Measurements from ENCODE around the gene DEGS2. TPM values are rescaled to one million over a fixed set of nuclear protein-coding genes. Genes with fewer than 3 reads are reported as not detected.

The DEGS2 gene
- total RNA-seq, 1 experiment from 2014 or later = 0.11 TPM

DNA sequence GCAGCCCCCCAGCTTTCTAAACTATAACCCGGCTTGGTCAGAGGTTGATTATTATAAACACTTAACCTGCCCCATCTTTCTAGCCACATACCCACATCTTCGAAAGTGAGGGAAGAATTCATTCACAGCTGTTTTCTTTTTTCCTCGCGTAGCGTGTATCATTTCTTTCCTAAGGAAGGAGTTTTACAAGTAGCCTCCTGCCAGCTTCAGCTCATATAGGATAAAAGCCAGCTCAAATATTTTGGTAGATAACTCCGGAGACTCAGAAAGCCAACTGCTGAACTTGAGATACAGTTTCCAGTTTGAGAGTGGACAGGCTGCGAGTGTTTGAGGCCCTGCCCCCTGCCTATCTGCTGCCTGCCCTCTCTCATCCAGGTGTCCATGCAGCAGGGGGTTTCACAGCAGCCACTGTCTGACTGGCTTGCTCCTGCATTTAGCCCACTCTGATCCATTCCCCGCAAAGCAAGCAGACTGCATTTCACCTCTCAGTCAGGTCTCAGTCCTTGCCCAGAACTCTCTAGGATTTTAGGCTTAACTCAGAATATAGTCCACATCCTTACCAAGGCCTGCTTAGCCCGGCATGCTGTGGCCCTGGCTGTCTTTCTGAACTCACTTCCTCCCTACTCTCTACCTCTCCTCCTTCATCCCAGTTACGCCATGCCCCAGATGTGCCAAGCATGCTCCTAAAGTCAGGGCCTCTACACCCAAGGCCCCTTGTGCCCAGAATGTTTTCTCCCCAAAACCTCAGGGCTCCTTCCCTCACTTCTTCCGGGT lies 47.3 kb downstream of the DEGS2 start:
- no peaks in the 10 kb centered on the region for H3K36me3 ChIP-seq (ENCODE audit: low read depth)
- no peaks in the 10 kb centered on the region for H4K20me1 ChIP-seq (ENCODE audit: insufficient read depth)
- no peaks in the 10 kb centered on the region for H3K27me3 ChIP-seq (ENCODE audit: insufficient read depth, low read depth)
- POLR2A ChIA-PET (ENCODE audit: unreplicated experiment) = no interaction called here
- no peak overlapping the region for H2AFZ ChIP-seq
- no peaks in the 10 kb centered on the region for H3F3A ChIP-seq (ENCODE audit: insufficient read depth, low read depth)
- TF ChIP-seq, protein P1, sequence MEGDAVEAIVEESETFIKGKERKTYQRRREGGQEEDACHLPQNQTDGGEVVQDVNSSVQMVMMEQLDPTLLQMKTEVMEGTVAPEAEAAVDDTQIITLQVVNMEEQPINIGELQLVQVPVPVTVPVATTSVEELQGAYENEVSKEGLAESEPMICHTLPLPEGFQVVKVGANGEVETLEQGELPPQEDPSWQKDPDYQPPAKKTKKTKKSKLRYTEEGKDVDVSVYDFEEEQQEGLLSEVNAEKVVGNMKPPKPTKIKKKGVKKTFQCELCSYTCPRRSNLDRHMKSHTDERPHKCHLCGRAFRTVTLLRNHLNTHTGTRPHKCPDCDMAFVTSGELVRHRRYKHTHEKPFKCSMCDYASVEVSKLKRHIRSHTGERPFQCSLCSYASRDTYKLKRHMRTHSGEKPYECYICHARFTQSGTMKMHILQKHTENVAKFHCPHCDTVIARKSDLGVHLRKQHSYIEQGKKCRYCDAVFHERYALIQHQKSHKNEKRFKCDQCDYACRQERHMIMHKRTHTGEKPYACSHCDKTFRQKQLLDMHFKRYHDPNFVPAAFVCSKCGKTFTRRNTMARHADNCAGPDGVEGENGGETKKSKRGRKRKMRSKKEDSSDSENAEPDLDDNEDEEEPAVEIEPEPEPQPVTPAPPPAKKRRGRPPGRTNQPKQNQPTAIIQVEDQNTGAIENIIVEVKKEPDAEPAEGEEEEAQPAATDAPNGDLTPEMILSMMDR (conservative IDR thresholded peaks at IDR 0.05) = no peak
- no peak for TF ChIP-seq EZH2 (IDR thresholded peaks at IDR 0.05; ENCODE audit: low read depth)
- CTCF ChIA-PET = no interaction called here
- H3K9me3 ChIP-seq (ENCODE audit: insufficient read depth, low read depth) = no peaks in the 10 kb centered on the region
- no peak overlapping the region for H3K4me2 ChIP-seq
- no peak overlapping the region for H3K4me3 ChIP-seq
- intact Hi-C loops (cut with micrococcal nuclease; ENCODE audit: unreplicated experiment) = no loop called here
- H3K9me2 ChIP-seq (ENCODE audit: insufficient read depth) = no peaks in the 10 kb centered on the region
- H3K79me2 ChIP-seq (ENCODE audit: low read depth) = no peaks in the 10 kb centered on the region
- H3K4me1 ChIP-seq (replicated peaks; ENCODE audit: insufficient read depth) = no peaks in the 10 kb centered on the region
- H3K27ac ChIP-seq = no peak overlapping the region
- no TSS peak for BruUV-seq (replicated peaks)
- no peak for DNase-seq

DNA sequence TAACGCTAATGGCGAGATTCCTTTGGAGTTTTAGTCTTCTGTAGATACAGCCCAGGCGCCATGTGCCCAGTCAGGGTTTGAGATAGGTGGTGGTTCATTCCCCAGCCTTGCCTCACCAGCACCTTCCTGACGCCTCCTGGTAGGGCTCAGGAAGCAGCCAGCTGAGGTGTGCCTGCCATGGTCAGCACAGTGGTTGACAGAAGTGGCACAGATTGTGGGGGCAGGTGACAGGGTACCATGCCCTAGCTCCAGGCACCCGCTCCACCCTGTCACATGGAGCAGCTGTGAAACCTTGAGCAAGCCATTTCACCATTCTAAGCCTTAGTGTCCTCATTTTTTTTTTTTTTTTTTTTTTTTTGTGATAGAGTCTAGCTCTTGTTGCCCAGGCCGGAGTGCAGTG lies 48.6 kb downstream of the DEGS2 start:
- H3K4me1 ChIP-seq (replicated peaks; ENCODE audit: insufficient read depth) = no peaks in the 10 kb centered on the region
- no peaks in the 10 kb centered on the region for H4K20me1 ChIP-seq (ENCODE audit: insufficient read depth)
- no peak overlapping the region for H3K4me3 ChIP-seq
- H3K4me2 ChIP-seq = no peak overlapping the region
- H3K9me3 ChIP-seq (ENCODE audit: insufficient read depth, low read depth) = no peaks in the 10 kb centered on the region
- no TSS peak for BruUV-seq (replicated peaks)
- no peaks in the 10 kb centered on the region for H3K36me3 ChIP-seq (ENCODE audit: low read depth)
- DNase-seq = no peak
- H3K27ac ChIP-seq = no peak overlapping the region
- ChIA-PET POLR2A (ENCODE audit: unreplicated experiment) (no interaction called here), CTCF (interaction anchor here (0.6 kb wide), 1 partner anchor 32 kb away, joined by 6 read pairs; no protein-coding TSS in a partner anchor)
- H2AFZ ChIP-seq = no peak overlapping the region
- intact Hi-C loops (cut with micrococcal nuclease; ENCODE audit: unreplicated experiment) = no loop called here
- no peak for TF ChIP-seq EZH2 (IDR thresholded peaks at IDR 0.05; ENCODE audit: low read depth)
- TF ChIP-seq, protein P1 (conservative IDR thresholded peaks at IDR 0.05) = no peak
- no peaks in the 10 kb centered on the region for H3F3A ChIP-seq (ENCODE audit: insufficient read depth, low read depth)
- no peaks in the 10 kb centered on the region for H3K9me2 ChIP-seq (ENCODE audit: insufficient read depth)
- no peaks in the 10 kb centered on the region for H3K27me3 ChIP-seq (ENCODE audit: insufficient read depth, low read depth)
- no peaks in the 10 kb centered on the region for H3K79me2 ChIP-seq (ENCODE audit: low read depth)

DNA sequence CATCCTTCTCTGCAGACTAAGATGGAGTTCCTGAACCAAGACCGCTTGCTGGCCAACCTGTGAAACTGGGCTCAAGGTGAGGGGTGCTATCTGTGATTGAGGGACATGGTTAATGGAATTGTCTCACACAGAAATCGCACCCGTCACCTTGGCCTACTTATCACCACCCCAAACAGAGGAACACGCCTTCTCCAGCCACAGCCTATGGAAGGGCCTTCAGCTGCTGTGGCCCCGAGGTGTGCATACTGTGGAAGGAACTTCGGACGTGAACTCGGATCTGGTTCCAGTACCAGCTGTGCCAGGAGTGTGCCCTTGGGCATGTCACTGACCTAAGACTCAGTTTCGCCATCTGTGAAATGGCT lies 49.9 kb downstream of the DEGS2 start:
- Histone ChIP-seq H3K4me2 (no peak overlapping the region), H3K36me3 (ENCODE audit: low read depth) (no peaks in the 10 kb centered on the region), H3K9me2 (ENCODE audit: insufficient read depth) (no peaks in the 10 kb centered on the region), H4K20me1 (ENCODE audit: insufficient read depth) (no peaks in the 10 kb centered on the region), H3K27ac (no peak overlapping the region), H2AFZ (no peak overlapping the region), H3K79me2 (ENCODE audit: low read depth) (no peaks in the 10 kb centered on the region), H3K9me3 (ENCODE audit: insufficient read depth, low read depth) (no peaks in the 10 kb centered on the region), H3F3A (ENCODE audit: insufficient read depth, low read depth) (no peaks in the 10 kb centered on the region), H3K4me1 (replicated peaks; ENCODE audit: insufficient read depth) (no peaks in the 10 kb centered on the region), H3K27me3 (ENCODE audit: insufficient read depth, low read depth) (no peaks in the 10 kb centered on the region), H3K4me3 (no peak overlapping the region)
- ChIA-PET POLR2A (ENCODE audit: unreplicated experiment) (no interaction called here), CTCF (no interaction called here)
- DNase-seq = no peak
- BruUV-seq (replicated peaks) = no TSS peak
- intact Hi-C loops (cut with micrococcal nuclease; ENCODE audit: unreplicated experiment) = loop anchor here (5.0 kb wide), 1 partner anchor 37 kb away; no protein-coding TSS in a partner anchor
- TF ChIP-seq, protein P1 (conservative IDR thresholded peaks at IDR 0.05) = no peak
- no peak for TF ChIP-seq EZH2 (IDR thresholded peaks at IDR 0.05; ENCODE audit: low read depth)
